Gastrocnemius medialis (tissue), 4 donors: Measurements from ENCODE around the gene PRDM16. TPM values are rescaled to one million over a fixed set of nuclear protein-coding genes. Genes with fewer than 3 reads are reported as not detected.

ENCODE experiments used
- ATAC-seq, 2 donors: fragments of 150-250 bp; one replicate each; pipeline ENCODE4 v1.9.1; 2016
- DNase-seq, 2 donors: peaks; one replicate each; pipeline ENCODE4 v3.0.0-alpha.2; 2019
- H3K27ac ChIP-seq, 4 donors: fragments of 200-600 bp; sonication (generic); 1 replicate in 1 of 4; 2 replicates in 3 of 4; pipeline ENCODE4 v1.5.1; 2016 to 2018; ENCODE audit warnings: mild to moderate bottlenecking in 2 of 4, moderate library complexity in 1 of 4
- H3K27me3 ChIP-seq, 3 donors: fragments of 200-600 bp; sonication (generic) in 2 of 3; 1 replicate in 1 of 3; 2 replicates in 2 of 3; pipeline versions ENCODE4 v1.5.1 to v1.6.0; 2016 to 2019; ENCODE audit warnings: mild to moderate bottlenecking in 1 of 3, moderate library complexity in 1 of 3
- H3K36me3 ChIP-seq, 2 donors: fragments of 200-600 bp; sonication (generic) in 1 of 2; one replicate each; pipeline ENCODE4 v1.5.1; 2017 to 2018
- H3K4me1 ChIP-seq, 2 donors: fragments of 200-600 bp; sonication (generic) in 1 of 2; one replicate each; pipeline ENCODE4 v1.5.1; 2016 to 2017; ENCODE audit warnings: mild to moderate bottlenecking in 2 of 2
- H3K4me3 ChIP-seq, 4 donors: fragments of 200-600 bp; sonication (generic) in 3 of 4; 1 replicate in 1 of 4; 2 replicates in 3 of 4; pipeline ENCODE4 v1.5.1; 2016 to 2019; ENCODE audit warnings: mild to moderate bottlenecking in 2 of 4
- H3K9me3 ChIP-seq, 3 donors: fragments of 200-600 bp; sonication (generic) in 2 of 3; 1 replicate in 1 of 3; 2 replicates in 2 of 3; pipeline ENCODE4 v1.5.1; 2016 to 2019
- CTCF ChIP-seq, 5 experiments: fragments of 450-650 bp in 3 of 5; fragments of 200-600 bp in 2 of 5; sonication (generic) in 2 of 5; IDR thresholded peaks in 4 of 5; conservative IDR thresholded peaks in 1 of 5; 1 replicate in 4 of 5; 2 replicates in 1 of 5; pipeline ENCODE4 v1.5.1; 2016 to 2019; ENCODE audit warnings: antibody characterized with exemption in 5 of 5, mild to moderate bottlenecking in 3 of 5, moderate library complexity in 3 of 5
- POLR2A ChIP-seq, 2 donors: fragments of 450-650 bp; IDR thresholded peaks; one replicate each; pipeline ENCODE4 v1.6.1; 2017; ENCODE audit warnings: antibody characterized with exemption in 2 of 2, mild to moderate bottlenecking in 2 of 2, moderate library complexity in 2 of 2
- in situ Hi-C, 4 donors: fragments of 200-750 bp; cut with MboI; loops; one replicate each; pipeline versions ENCODE4 v1.15.0 to v1.8.0; 2017; ENCODE audit warnings: low sequenced_read_pairs in 4 of 4
- intact Hi-C: fragments of 100-400 bp; cut with DNase I; formaldehyde crosslinking; loops from one replicate; pipeline ENCODE4 v1.15.1; 2023; ENCODE audit warnings: low total_unique reads
- total RNA-seq, 4 donors: library from RNA; depleted of rRNA; stranded (reverse); fragments of >200 nt; gene quantifications; one replicate each; pipeline versions ENCODE4 v1.1.0 to v1.2.3, GENCODE V29; 2016

Gene PRDM16
- total RNA-seq, 4 donors from 2014 or later = 0.03 to 0.19 (median 0.17) TPM

GRCh38 chr1:3304692-3305091 is 235.7 kb downstream of the PRDM16 start:
- in situ Hi-C loops (loop anchor here in 1 of 4 donors (25.0 kb wide), 1 partner anchor 292 kb away; the partner anchor contains the start of gene ACTRT2), intact Hi-C loops (no loop called here)
- Histone ChIP-seq H3K9me3 (no peaks in the 10 kb centered on the region), H3K27me3 (peaks cover 0 to 11% (median 5%) of the 10 kb centered on the region in 3 donors), H3K4me1 (no peaks in the 10 kb centered on the region), H3K36me3 (no peaks in the 10 kb centered on the region), H3K4me3 (no peak overlapping the region), H3K27ac (no peak overlapping the region)
- DNase-seq = no peak
- TF ChIP-seq POLR2A (IDR thresholded peaks at IDR 0.05) (no peak), CTCF (IDR thresholded peaks at IDR 0.05 in 4 of 5, conservative IDR thresholded peaks at IDR 0.05 in 1 of 5) (no peak)
- ATAC-seq = no peak

GRCh38 chr1:3305156-3305555 is 236.2 kb downstream of the PRDM16 start:
- Histone ChIP-seq H3K27me3 (peaks cover 0 to 11% (median 6%) of the 10 kb centered on the region in 3 donors), H3K27ac (no peak overlapping the region), H3K4me1 (no peaks in the 10 kb centered on the region), H3K4me3 (no peak overlapping the region), H3K9me3 (no peaks in the 10 kb centered on the region), H3K36me3 (no peaks in the 10 kb centered on the region)
- intact Hi-C loops = no loop called here
- no peak for TF ChIP-seq POLR2A (IDR thresholded peaks at IDR 0.05)
- TF ChIP-seq CTCF (IDR thresholded peaks at IDR 0.05 in 4 of 5, conservative IDR thresholded peaks at IDR 0.05 in 1 of 5) = no peak
- ATAC-seq (no peak), DNase-seq (no peak)
- in situ Hi-C loops = loop anchor here in 1 of 4 donors (25.0 kb wide), 1 partner anchor 293 kb away; the partner anchor contains the start of gene ACTRT2

- DNase-seq = no peak
- H3K27me3 ChIP-seq = peaks cover 0 to 8% (median 6%) of the 10 kb centered on the region in 3 donors
- no peak overlapping the region for H3K27ac ChIP-seq
- TF ChIP-seq CTCF (IDR thresholded peaks at IDR 0.05 in 4 of 5, conservative IDR thresholded peaks at IDR 0.05 in 1 of 5) = no peak
- TF ChIP-seq POLR2A (IDR thresholded peaks at IDR 0.05) = no peak
- H3K36me3 ChIP-seq = no peaks in the 10 kb centered on the region
- in situ Hi-C loops = loop anchor here in 1 of 4 donors (25.0 kb wide), 1 partner anchor 294 kb away; the partner anchor contains the start of gene ACTRT2
- no peaks in the 10 kb centered on the region for H3K9me3 ChIP-seq
- ATAC-seq = no peak
- no peak overlapping the region for H3K4me3 ChIP-seq
- intact Hi-C loops = no loop called here
- H3K4me1 ChIP-seq = no peaks in the 10 kb centered on the region
These were observed 237.7 kb downstream of the PRDM16 start for GRCh38 chr1:3306583-3307291.

GRCh38 chr1:3307359-3307758 is 238.4 kb downstream of the PRDM16 start:
- DNase-seq (no peak), ATAC-seq (no peak)
- H3K27me3 ChIP-seq = peaks cover 3 to 14% (median 8%) of the 10 kb centered on the region in 3 donors
- intact Hi-C loops = no loop called here
- no peaks in the 10 kb centered on the region for H3K36me3 ChIP-seq
- no peak overlapping the region for H3K27ac ChIP-seq
- no peak overlapping the region for H3K4me3 ChIP-seq
- in situ Hi-C loops = loop anchor here in 1 of 4 donors (25.0 kb wide), 1 partner anchor 295 kb away; the partner anchor contains the start of gene ACTRT2
- H3K9me3 ChIP-seq = no peaks in the 10 kb centered on the region
- H3K4me1 ChIP-seq = no peaks in the 10 kb centered on the region
- TF ChIP-seq POLR2A (IDR thresholded peaks at IDR 0.05) = no peak
- TF ChIP-seq CTCF (IDR thresholded peaks at IDR 0.05 in 4 of 5, conservative IDR thresholded peaks at IDR 0.05 in 1 of 5) = no peak
